GM23248 (cell line): Measurements from ENCODE around the gene CASZ1. TPM values are rescaled to one million over a fixed set of nuclear protein-coding genes. Genes with fewer than 3 reads are reported as not detected.

Experiments used
- DNase-seq: peaks from one replicate; pipeline ENCODE4 v3.0.0-alpha.2; 2015
- H2AFZ ChIP-seq: fragments of 200-600 bp; sonication (generic); 2 replicates; pipeline ENCODE4 v1.6.1; 2016; ENCODE audit warnings: antibody characterized with exemption
- H3F3A ChIP-seq: fragments of 200-600 bp; sonication (generic); 2 replicates; pipeline ENCODE4 v1.6.1; 2016; ENCODE audit warnings: mild to moderate bottlenecking, antibody characterized with exemption, mixed run types; ENCODE audit not compliant: insufficient read depth
- H3K27ac ChIP-seq: fragments of 200-600 bp; sonication (generic); 2 replicates; pipeline ENCODE4 v1.5.1; 2016; ENCODE audit warnings: mild to moderate bottlenecking
- H3K27me3 ChIP-seq: fragments of 200-600 bp; sonication (generic); replicated peaks from 2 replicates; pipeline ENCODE4 v1.6.1; 2016; ENCODE audit warnings: mild to moderate bottlenecking; ENCODE audit not compliant: insufficient read depth
- H3K36me3 ChIP-seq: fragments of 200-600 bp; sonication (generic); 2 replicates; pipeline ENCODE4 v1.6.1; 2016; ENCODE audit warnings: low read depth, mild to moderate bottlenecking
- H3K4me1 ChIP-seq: fragments of 200-600 bp; sonication (generic); 2 replicates; pipeline ENCODE4 v1.6.1; 2016; ENCODE audit warnings: mild to moderate bottlenecking; ENCODE audit not compliant: insufficient read depth
- H3K4me2 ChIP-seq: fragments of 200-600 bp; sonication (generic); one replicate; pipeline ENCODE4 v1.6.1; 2016; ENCODE audit warnings: mild to moderate bottlenecking; ENCODE audit not compliant: unreplicated experiment
- H3K4me3 ChIP-seq: fragments of 200-600 bp; sonication (generic); 2 replicates; pipeline ENCODE4 v1.5.1; 2016; ENCODE audit warnings: mild to moderate bottlenecking
- H3K79me2 ChIP-seq: fragments of 200-600 bp; sonication (generic); 2 replicates; pipeline ENCODE4 v1.6.1; 2016; ENCODE audit warnings: mild to moderate bottlenecking; ENCODE audit not compliant: insufficient read depth
- H3K9ac ChIP-seq: fragments of 200-600 bp; sonication (generic); 2 replicates; pipeline ENCODE4 v1.6.1; 2016; ENCODE audit warnings: mild to moderate bottlenecking
- H3K9me2 ChIP-seq: fragments of 200-600 bp; sonication (generic); 2 replicates; pipeline ENCODE4 v1.6.1; 2016; ENCODE audit warnings: mixed run types, mild to moderate bottlenecking, moderate library complexity; ENCODE audit not compliant: insufficient read depth
- H3K9me3 ChIP-seq: fragments of 200-600 bp; sonication (generic); one replicate; pipeline ENCODE4 v1.6.1; 2017; ENCODE audit warnings: low read depth
- H4K20me1 ChIP-seq: fragments of 200-600 bp; sonication (generic); 2 replicates; pipeline ENCODE4 v1.6.0; 2016; ENCODE audit not compliant: insufficient read depth
- EZH2 ChIP-seq: fragments of 200-600 bp; sonication (generic); IDR thresholded peaks from 2 replicates; pipeline ENCODE4 v1.6.1; 2018; ENCODE audit warnings: antibody characterized with exemption, mild to moderate bottlenecking; ENCODE audit not compliant: insufficient read depth, poor library complexity, severe bottlenecking
- EZH2phosphoT487 ChIP-seq: fragments of 200-600 bp; sonication (generic); IDR thresholded peaks from 2 replicates; pipeline ENCODE4 v1.6.1; 2018; ENCODE audit warnings: antibody characterized with exemption, moderate library complexity, mild to moderate bottlenecking, low read depth; ENCODE audit not compliant: insufficient read depth
- WGBS, 2 experiments: methylation state at CpG; one replicate each; pipeline ENCODE4 v1.1.6; 2015 to 2017; ENCODE audit warnings: low lambda C conversion rate in 2 of 2, low coverage in 1 of 2; ENCODE audit errors: missing lambda C conversion rate in 2 of 2; 5-methylcytosine and 5-hydroxymethylcytosine counted together
- in situ Hi-C: fragments of 300-500 bp; cut with MboI; formaldehyde crosslinking; loops from 2 replicates; pipeline ENCODE4 v1.15.0; 2020
- polyA plus RNA-seq: library from polyadenylated mRNA; unstranded; fragments of >200 nt; fragmentation: Nextera tagmentation; extraction: Ambion mirVana; gene quantifications from 2 replicates; pipeline ENCODE4 v1.2.1, GENCODE V29; 2016
- total RNA-seq: library from RNA; depleted of rRNA; stranded (reverse); fragments of >200 nt; shearing (Covaris generic); gene quantifications from 2 replicates; pipeline ENCODE4 v1.2.3, GENCODE V29; 2014

The CASZ1 gene
- total and polyA plus RNA-seq, 2 experiments from 2014 or later: 0.11 to 0.54 TPM

GRCh38 chr1:10651389-10651766, 145.1 kb downstream of the CASZ1 start:
- 80 to 83% methylated on average over 19 of the region's 19 CpGs for WGBS, 2 experiments
- H3K27me3 ChIP-seq: no peaks in the 10 kb centered on the region
- DNase-seq: no peak
- no peaks in the 10 kb centered on the region for H3F3A ChIP-seq
- H3K9me2 ChIP-seq: no peaks in the 10 kb centered on the region
- TF ChIP-seq EZH2phosphoT487: no peak
- no peak for TF ChIP-seq EZH2
- in situ Hi-C loops: no loop called here
- no peaks in the 10 kb centered on the region for H3K4me1 ChIP-seq
- no peaks in the 10 kb centered on the region for H4K20me1 ChIP-seq
- H2AFZ ChIP-seq: no peak overlapping the region
- no peaks in the 10 kb centered on the region for H3K36me3 ChIP-seq
- no peaks in the 10 kb centered on the region for H3K79me2 ChIP-seq
- no peak overlapping the region for H3K4me2 ChIP-seq
- no peak overlapping the region for H3K9ac ChIP-seq
- H3K9me3 ChIP-seq: no peaks in the 10 kb centered on the region
- no peak overlapping the region for H3K27ac ChIP-seq
- no peak overlapping the region for H3K4me3 ChIP-seq

DNA sequence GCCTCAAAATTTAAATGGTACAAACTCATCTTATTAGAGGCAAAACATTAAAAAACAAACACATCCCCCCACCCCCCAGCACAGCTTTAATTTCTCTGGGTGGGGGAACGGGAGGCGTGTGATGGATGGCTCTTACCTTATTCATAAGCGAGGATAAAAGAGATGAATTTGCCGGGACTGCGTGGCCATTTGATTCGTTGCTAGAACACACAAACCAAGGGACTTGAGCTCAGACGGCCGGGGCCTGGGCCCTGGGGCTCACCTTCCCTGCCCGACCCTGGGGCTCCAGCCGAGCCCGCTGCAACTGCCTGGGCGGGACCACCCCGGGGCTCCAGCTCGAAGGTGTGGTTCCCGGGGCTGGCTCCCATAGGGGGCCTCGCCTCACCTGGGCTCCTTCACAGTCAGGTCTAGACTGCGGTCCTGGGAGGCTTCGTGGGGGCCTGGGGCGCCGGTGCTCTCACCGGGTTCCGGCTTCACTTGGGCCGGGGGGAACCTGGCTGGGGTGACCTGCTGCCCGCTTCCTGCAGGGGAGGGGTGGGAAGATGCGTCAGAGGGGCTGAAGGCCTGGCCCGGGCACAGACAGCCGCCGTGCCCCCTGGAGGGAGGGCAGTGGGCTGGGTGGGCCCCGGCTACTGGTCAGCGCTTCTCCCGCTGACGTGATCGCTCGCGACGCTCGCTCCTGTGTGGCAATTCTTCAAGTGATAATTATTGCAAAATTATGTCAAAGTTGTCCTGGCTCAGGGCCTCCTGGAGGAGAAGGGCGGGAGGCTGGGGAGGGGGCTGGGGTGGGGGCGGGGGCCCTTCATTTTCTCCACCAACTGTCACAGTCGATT, 145.7 kb downstream of the CASZ1 start:
- Histone ChIP-seq H3K9ac (no peak overlapping the region), H3K4me3 (no peak overlapping the region), H3K9me3 (no peaks in the 10 kb centered on the region), H4K20me1 (no peaks in the 10 kb centered on the region), H3K9me2 (no peaks in the 10 kb centered on the region), H2AFZ (no peak overlapping the region), H3K36me3 (no peaks in the 10 kb centered on the region), H3F3A (no peaks in the 10 kb centered on the region), H3K27me3 (no peaks in the 10 kb centered on the region), H3K4me1 (no peaks in the 10 kb centered on the region), H3K4me2 (no peak overlapping the region), H3K27ac (no peak overlapping the region), H3K79me2 (no peaks in the 10 kb centered on the region)
- DNase-seq: no peak
- 86 to 87% methylated on average over 25 to 40 of the region's 40 CpGs for WGBS, 2 experiments
- TF ChIP-seq EZH2phosphoT487 (no peak), EZH2 (no peak)
- in situ Hi-C loops: no loop called here

GRCh38 chr1:10649517-10650201, 146.8 kb downstream of the CASZ1 start:
- Histone ChIP-seq H3K27ac (no peak overlapping the region), H3K9ac (no peak overlapping the region), H2AFZ (no peak overlapping the region), H3K9me2 (no peaks in the 10 kb centered on the region), H3F3A (no peaks in the 10 kb centered on the region), H3K9me3 (no peaks in the 10 kb centered on the region), H4K20me1 (no peaks in the 10 kb centered on the region), H3K4me3 (no peak overlapping the region), H3K4me1 (no peaks in the 10 kb centered on the region), H3K36me3 (no peaks in the 10 kb centered on the region), H3K79me2 (no peaks in the 10 kb centered on the region), H3K27me3 (no peaks in the 10 kb centered on the region), H3K4me2 (no peak overlapping the region)
- TF ChIP-seq EZH2phosphoT487: no peak
- TF ChIP-seq EZH2: no peak
- 82 to 83% methylated on average over 22 to 30 of the region's 30 CpGs for WGBS, 2 experiments
- in situ Hi-C loops: no loop called here
- DNase-seq: no peak

- H3K9me3 ChIP-seq: no peaks in the 10 kb centered on the region
- no peak overlapping the region for H2AFZ ChIP-seq
- in situ Hi-C loops: no loop called here
- no peaks in the 10 kb centered on the region for H3K79me2 ChIP-seq
- no peak overlapping the region for H3K4me2 ChIP-seq
- no peaks in the 10 kb centered on the region for H3K36me3 ChIP-seq
- H3K9me2 ChIP-seq: no peaks in the 10 kb centered on the region
- no peak for DNase-seq
- no peaks in the 10 kb centered on the region for H4K20me1 ChIP-seq
- WGBS, 2 experiments: 79 to 81% methylated on average over 30 to 32 of the region's 32 CpGs
- H3F3A ChIP-seq: no peaks in the 10 kb centered on the region
- TF ChIP-seq EZH2phosphoT487: no peak
- TF ChIP-seq EZH2: no peak
- H3K27me3 ChIP-seq: no peaks in the 10 kb centered on the region
- no peaks in the 10 kb centered on the region for H3K4me1 ChIP-seq
- no peak overlapping the region for H3K4me3 ChIP-seq
- H3K9ac ChIP-seq: no peak overlapping the region
- no peak overlapping the region for H3K27ac ChIP-seq
Measured at GRCh38 chr1:10648689-10649516, 147.5 kb downstream of the CASZ1 start.
